GM12874 (cell line): ENCODE data around the gene FOXO3.

ENCODE experiments used
- TF ChIP-seq, protein P1 (sequence below): IDR thresholded peaks from 2 replicates; pipeline ENCODE4 v1.5.1; 2011; ENCODE audit warnings: low read depth, mild to moderate bottlenecking, control low read depth, low read length, moderate library complexity; ENCODE audit not compliant: insufficient read depth

FOXO3 gene

GRCh38 chr6:108677894-108678293, 117.2 kb downstream of the FOXO3 start:
- TF ChIP-seq, protein P1, sequence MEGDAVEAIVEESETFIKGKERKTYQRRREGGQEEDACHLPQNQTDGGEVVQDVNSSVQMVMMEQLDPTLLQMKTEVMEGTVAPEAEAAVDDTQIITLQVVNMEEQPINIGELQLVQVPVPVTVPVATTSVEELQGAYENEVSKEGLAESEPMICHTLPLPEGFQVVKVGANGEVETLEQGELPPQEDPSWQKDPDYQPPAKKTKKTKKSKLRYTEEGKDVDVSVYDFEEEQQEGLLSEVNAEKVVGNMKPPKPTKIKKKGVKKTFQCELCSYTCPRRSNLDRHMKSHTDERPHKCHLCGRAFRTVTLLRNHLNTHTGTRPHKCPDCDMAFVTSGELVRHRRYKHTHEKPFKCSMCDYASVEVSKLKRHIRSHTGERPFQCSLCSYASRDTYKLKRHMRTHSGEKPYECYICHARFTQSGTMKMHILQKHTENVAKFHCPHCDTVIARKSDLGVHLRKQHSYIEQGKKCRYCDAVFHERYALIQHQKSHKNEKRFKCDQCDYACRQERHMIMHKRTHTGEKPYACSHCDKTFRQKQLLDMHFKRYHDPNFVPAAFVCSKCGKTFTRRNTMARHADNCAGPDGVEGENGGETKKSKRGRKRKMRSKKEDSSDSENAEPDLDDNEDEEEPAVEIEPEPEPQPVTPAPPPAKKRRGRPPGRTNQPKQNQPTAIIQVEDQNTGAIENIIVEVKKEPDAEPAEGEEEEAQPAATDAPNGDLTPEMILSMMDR, result no peak

- TF ChIP-seq, protein P1, result no peak
These were observed 124.1 kb downstream of the FOXO3 start for GRCh38 chr6:108684771-108685329.

DNA sequence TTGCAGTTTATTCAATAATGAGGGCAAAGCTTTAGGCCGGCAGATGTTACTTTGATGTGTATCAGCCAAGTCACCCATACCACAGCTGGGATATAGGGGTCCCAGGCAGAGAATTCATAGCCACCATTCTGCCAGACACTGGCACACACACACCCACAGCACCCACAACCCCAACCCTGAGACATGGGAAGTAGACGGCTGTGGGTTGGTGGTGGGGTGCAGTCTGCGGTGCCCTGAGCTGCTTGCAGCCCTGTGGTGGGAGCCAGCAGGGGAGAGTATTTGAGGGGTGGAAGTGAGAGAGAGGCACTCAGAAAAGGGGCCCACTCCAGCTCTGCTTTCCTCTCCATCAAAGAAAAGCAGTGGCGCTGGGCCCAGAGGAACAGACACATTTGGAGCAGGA, 125.3 kb downstream of the FOXO3 start:
- TF ChIP-seq, protein P1, result no peak

GRCh38 chr6:108686896-108687295, 126.2 kb downstream of the FOXO3 start:
- TF ChIP-seq, protein P1, result no peak

GRCh38 chr6:108687921-108688320, 127.2 kb downstream of the FOXO3 start:
- TF ChIP-seq, protein P1, result no peak

DNA sequence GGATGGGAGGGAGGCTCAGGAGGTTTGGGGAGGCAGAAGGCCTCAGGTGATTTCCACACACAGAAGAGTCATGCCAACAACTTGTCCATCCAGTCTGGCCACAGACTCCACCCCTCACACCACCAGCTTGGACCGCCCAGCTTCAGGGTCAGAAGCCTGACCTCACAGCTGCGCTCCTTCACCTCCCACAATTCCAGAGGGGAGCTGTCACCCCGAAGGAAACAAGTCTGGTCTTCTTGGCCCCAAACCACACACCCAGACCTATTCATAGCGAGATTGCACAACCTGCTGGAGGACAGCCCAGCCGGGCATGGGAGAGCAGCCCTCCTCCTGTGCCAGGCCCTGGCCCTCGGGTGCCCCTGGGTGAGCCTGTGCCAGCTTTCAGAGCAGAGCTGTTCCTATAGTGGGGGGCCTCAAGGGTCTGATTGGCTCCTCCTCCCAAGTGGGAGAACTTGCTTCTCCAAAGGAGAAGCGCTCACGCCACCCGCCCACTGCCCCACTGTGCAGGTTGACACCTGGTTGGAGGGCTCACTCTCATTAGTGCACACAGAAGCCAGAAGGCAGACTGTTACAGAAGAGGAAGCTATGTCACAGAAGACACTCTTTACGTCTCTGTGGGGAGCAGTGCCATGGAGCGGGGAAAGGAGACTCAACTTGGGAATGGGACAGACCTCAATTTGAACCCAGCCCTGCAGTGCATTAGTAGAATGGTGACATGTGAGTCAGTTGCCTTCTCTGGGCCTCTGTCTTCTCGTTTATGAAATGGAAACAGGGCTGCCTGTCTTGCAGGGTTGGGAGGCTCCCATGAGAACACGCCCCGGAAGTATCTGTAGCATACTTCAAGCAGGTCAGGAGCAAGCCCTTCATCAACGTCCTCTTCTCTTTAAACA, 128.8 kb downstream of the FOXO3 start:
- TF ChIP-seq, protein P1, result no peak

- TF ChIP-seq, protein P1, result no peak
These were observed 129.8 kb downstream of the FOXO3 start for GRCh38 chr6:108690326-108691049.
